ENCODE data around the gene PTMA. TPM values are rescaled to one million over a fixed set of nuclear protein-coding genes. Genes with fewer than 3 reads are reported as not detected.
"Not testable (repeated sequence)": the region's sequence is repeated elsewhere in the genome, so short reads cannot be mapped to it uniquely, and the experiment has no call there.

Gene PTMA, protein sequence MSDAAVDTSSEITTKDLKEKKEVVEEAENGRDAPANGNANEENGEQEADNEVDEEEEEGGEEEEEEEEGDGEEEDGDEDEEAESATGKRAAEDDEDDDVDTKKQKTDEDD
- 598 and 694 TPM in 2 replicates for total RNA-seq

- peak; percentile 100 for DNase-seq (ENCODE audit: low read depth)
- TF ChIP-seq, protein P1, sequence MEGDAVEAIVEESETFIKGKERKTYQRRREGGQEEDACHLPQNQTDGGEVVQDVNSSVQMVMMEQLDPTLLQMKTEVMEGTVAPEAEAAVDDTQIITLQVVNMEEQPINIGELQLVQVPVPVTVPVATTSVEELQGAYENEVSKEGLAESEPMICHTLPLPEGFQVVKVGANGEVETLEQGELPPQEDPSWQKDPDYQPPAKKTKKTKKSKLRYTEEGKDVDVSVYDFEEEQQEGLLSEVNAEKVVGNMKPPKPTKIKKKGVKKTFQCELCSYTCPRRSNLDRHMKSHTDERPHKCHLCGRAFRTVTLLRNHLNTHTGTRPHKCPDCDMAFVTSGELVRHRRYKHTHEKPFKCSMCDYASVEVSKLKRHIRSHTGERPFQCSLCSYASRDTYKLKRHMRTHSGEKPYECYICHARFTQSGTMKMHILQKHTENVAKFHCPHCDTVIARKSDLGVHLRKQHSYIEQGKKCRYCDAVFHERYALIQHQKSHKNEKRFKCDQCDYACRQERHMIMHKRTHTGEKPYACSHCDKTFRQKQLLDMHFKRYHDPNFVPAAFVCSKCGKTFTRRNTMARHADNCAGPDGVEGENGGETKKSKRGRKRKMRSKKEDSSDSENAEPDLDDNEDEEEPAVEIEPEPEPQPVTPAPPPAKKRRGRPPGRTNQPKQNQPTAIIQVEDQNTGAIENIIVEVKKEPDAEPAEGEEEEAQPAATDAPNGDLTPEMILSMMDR (IDR thresholded peaks at IDR 0.05; ENCODE audit: insufficient read depth, low read depth, low read length): no peak
- peak within 1 kb of the TSS; percentile 81 for H3K4me3 ChIP-seq (ENCODE audit: low read depth, low read length)
These were observed at the start of gene PTMA for GRCh38 chr2:231707927-231708772. Gene PTMA, plus strand, starts transcription at chr2:231708525. Its CDS starts 182 bp downstream, at chr2:231708707.

- not testable (repeated sequence) for H3K4me3 ChIP-seq (ENCODE audit: low read depth, low read length); DNase-seq (ENCODE audit: low read depth)
These were observed 48.3 kb upstream of the PTMA start for GRCh38 chr2:231660073-231660472.

GRCh38 chr2:231660860-231661259 is 47.5 kb upstream of the PTMA start:
- no peak overlapping the region for H3K4me3 ChIP-seq (ENCODE audit: low read depth, low read length)
- TF ChIP-seq, protein P1 (IDR thresholded peaks at IDR 0.05; ENCODE audit: insufficient read depth, low read depth, low read length): no peak
- no peak for DNase-seq (ENCODE audit: low read depth)

GRCh38 chr2:231661422-231662027 is 46.8 kb upstream of the PTMA start:
- DNase-seq (ENCODE audit: low read depth): no peak
- TF ChIP-seq, protein P1 (IDR thresholded peaks at IDR 0.05; ENCODE audit: insufficient read depth, low read depth, low read length): no peak
- H3K4me3 ChIP-seq (ENCODE audit: low read depth, low read length): peak overlapping the region; percentile 37

DNA sequence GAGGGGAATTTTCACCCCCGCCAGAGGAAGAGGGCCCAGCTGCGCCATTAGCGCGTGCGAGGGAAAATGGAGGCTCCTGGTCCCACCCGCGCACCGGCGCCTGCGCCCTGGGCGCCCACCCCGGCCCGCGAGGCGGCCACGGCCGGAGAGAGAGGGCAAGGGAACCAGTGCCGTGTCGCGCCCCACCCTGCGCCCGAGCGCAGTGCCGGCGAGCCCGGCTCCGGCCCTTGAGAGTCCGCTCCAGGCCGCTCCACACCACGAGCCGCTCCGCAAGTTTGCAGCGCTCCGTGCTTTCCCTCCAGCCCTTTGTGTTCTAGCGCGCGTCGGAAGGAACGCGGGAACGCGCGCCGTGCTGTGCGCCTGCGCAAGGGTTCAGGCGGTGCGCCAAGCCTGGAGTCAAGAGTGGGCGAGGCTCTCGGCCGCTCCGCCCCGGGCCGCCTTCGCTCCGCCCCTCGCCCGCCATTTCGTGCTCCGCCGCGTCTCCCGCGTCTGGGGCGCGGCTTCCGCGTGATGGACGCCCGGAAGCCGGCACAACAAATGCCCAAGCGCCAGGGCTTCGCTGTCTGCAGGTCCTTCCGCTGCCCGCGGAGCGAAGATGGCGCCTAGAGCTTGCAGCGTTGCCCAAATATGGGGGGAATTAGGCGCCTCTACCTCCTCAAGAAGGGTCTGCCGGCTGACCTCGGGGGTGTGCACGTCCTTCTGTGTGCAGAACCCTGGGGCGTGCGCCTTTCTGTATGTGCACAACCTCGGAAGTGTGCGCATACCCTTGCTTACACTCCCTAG is 46.1 kb upstream of the PTMA start:
- peak; percentile 98 for DNase-seq (ENCODE audit: low read depth)
- H3K4me3 ChIP-seq (ENCODE audit: low read depth, low read length): peak overlapping the region; percentile 50
- TF ChIP-seq, protein P1 (IDR thresholded peaks at IDR 0.05; ENCODE audit: insufficient read depth, low read depth, low read length): no peak

DNA sequence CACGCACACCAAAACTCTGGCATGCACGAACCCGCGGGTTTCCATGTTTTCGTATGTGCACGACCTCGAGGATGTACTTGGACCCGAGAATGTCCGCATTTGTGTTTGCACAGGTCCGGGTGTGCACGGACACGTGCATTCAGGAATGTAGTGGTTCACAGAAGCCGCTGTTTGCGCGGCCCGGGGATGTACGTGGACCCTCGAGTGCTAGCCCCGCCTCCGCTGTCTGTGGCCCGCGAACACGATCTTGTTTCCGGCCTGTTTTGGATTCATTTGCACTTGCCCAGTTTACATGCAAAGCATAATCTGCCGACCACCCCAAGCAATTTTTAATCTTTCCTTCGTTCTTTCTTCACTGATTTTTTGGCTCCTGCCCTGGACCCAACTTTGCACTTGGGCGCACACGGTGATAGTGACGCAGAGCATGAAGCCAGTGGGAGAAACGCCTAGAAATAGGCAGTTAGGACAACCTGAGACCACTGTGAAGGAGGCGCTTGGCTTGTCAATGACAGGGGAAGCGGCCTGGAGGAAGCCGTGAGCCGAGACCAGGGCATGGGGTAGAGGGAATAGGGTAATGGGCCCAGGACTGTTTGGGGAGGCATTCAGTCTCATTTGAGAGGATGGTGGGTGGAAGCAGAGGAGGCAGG is 45.4 kb upstream of the PTMA start:
- peak overlapping the region; percentile 50 for H3K4me3 ChIP-seq (ENCODE audit: low read depth, low read length)
- DNase-seq (ENCODE audit: low read depth): no peak

More for the DNA sequence above, 45.4 kb upstream of the PTMA start:
- TF ChIP-seq, protein P1 (IDR thresholded peaks at IDR 0.05; ENCODE audit: insufficient read depth, low read depth, low read length): no peak

Data from fibroblast of villous mesenchyme (primary cell).